Activated effector memory CD4-positive, alpha-beta T cell treated with Interleukin-2 at 50 U/mL for 16 hours (primary cell): ENCODE data around the gene RTN4IP1.
"Not testable (repeated sequence)": the region's sequence is repeated elsewhere in the genome, so short reads cannot be mapped to it uniquely, and the experiment has no call there.

Source experiments
- DNase-seq: peaks from one replicate; pipeline ENCODE4 v3.0.0-alpha.2; 2020

RTN4IP1 gene

DNA sequence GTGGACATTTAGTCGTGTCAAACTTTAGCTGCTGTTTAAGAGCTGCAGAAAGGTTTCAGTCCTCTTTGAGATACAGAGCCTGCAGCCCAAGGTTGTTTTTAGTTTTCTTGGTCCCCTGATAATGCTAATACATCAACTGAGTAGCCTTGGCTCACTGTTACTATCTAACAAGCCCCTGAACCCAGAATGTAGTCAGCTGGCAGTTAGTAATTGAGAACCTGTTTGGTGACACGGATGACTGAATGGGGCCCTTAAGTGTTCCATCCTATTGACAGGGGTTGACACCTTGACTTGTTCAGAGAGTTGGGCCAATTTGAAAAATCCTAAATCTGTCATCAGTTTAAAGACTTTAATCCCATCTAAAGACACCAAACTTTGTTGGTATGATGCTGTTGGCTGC, 2.8 kb downstream of the RTN4IP1 start:
- no peak for DNase-seq

DNA sequence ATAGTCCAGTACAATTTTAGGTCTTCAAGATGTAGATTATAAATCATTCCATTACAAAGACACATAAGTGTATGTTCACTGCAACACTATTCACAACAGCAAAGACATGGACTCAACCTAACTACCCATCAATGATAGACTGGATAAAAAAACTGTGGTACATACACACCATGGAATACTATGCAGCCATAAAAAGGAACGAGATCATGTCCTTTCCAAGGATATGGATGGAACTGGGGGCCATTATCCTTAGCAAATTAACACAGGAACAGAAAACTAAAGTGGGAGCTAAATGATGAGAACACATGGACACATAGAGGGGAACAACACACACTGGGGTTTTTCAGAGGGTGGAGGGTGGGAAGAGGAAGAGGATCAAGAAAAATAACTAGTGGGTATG, 6.3 kb downstream of the RTN4IP1 start:
- no peak for DNase-seq

GRCh38 chr6:106622412-106622811, 6.9 kb downstream of the RTN4IP1 start:
- DNase-seq = no peak

DNA sequence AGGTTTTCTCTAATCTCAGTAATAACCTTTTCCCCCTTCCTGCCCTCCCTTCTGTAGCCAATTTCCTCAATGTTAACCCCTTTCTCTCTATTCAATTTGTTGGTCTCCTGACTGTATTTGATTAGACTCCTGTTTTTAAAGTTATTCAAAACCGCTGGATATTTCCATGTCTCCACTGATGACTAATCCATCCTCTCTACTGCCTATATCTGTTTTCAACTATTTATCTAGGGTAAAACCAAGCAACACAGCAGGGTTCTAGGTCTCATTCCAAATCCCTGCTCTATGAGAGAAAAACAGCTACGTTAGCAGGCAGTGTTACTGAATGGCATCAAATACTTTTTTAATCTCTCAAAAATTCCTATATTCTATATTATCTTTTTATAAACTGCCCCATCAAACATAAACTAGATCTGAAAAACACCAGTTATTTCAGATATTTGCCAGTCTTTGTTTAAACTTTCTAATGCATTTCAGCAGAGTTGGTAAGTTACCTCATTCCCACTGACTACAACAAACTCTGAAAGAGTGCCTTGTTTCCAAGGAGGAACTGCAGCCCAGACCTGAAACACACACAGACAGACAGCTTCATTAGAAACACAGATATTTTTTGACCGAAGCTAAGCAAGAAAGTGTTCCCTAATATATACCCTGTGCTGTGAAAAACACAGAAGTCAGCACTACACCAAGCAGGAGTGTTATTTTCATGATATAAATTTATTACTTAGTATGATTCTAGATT, 8.2 kb downstream of the RTN4IP1 start:
- no peak for DNase-seq

GRCh38 chr6:106619223-106619622, 10.1 kb downstream of the RTN4IP1 start:
- DNase-seq = no peak

GRCh38 chr6:106618324-106618723, 11.0 kb downstream of the RTN4IP1 start:
- DNase-seq = no peak

DNA sequence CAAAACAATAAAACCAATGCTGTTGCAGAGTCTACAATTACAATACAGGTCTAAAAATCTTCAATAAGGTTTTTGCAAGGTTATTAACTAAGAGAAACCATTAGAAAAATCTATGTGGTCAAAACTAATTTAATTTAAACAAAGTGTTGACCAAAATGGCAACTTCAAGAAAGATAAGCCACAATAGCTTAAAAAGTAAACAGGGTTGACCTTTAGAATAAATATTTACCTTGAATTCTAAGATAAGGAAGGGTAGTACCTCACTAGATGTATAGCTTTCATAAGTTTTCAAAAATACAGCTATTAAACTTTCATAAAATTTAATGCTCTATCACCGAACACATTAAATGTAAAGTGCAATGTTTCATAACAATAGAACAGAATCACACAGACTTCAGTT, 11.4 kb downstream of the RTN4IP1 start:
- no peak for DNase-seq

- no peak for DNase-seq
Measured at GRCh38 chr6:106617302-106617701, 12.0 kb downstream of the RTN4IP1 start.

- DNase-seq = no peak
Measured at GRCh38 chr6:106614592-106615257, 14.6 kb downstream of the RTN4IP1 start.

- DNase-seq = no peak
Measured at GRCh38 chr6:106614166-106614565, 15.1 kb downstream of the RTN4IP1 start.

GRCh38 chr6:106613590-106613989, 15.7 kb downstream of the RTN4IP1 start:
- no peak for DNase-seq

- DNase-seq = no peak
Measured at GRCh38 chr6:106612671-106613416, 16.5 kb downstream of the RTN4IP1 start.

DNA sequence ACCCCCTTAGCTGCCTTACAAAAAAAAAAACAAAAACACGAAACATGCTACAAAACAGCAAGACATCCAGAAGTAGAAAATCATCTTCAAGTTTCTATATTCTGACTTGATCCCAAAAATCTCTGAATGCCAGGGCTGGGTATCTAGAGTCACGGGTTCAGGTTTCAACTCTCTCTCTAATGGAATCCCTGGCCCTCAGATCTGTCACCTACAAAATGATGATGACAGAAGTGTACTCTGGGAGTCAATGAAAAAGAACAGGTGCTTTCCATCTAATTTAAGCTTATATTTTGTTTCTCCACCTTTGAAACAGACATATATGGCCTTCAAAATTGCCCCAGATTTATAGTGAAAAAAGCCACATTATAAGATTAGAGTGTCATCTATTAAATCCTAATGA, 18.3 kb downstream of the RTN4IP1 start:
- DNase-seq = no peak

DNA sequence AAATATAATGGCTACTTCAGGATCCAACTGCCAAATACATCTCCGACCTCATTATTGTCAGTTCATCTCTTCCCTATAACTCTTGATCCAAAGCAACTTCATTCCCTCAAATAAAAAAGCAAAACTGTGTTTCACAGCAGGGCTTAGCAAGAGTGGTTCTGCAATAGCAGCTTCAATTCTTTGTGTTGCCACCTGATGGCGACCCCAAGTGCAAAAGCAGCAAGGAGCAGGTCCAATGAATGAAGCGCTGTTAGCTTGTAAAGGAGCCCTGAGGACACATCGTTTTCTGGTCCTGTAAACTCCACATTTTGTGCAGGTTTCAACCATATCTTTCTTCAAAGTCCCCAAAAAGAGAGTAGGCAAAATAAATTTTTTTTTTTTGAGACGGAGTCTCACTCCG, 19.6 kb downstream of the RTN4IP1 start:
- DNase-seq = no peak

DNA sequence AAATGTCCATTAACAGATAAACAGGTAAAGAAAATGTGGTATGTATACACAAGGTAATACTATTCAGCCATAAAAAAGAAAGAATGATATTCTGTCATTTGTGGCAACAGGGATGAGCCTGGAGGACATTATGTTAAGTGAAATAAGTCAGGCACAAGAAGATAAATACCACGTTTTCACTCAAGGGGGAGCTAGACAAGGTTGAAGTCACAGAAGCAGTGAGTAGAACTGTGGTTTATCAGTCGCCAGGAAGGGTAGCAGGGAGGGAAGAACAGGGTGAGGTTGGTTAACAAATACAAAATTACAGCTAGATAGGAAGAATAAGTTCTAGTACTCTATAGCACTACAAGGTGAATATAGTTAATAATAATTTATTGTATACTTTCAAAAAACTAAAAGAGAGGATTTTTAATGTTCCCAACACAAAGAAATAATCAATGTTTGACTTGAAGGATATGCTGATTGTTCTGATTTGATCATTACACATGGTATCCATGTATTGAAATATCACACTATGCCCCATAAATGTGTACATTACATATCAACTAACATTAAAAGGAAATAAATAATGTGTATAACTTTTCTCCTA, 21.1 kb downstream of the RTN4IP1 start:
- no peak for DNase-seq

GRCh38 chr6:106600329-106600728, 29.0 kb downstream of the RTN4IP1 start:
- DNase-seq = no peak

GRCh38 chr6:106599440-106599839, 29.9 kb downstream of the RTN4IP1 start:
- DNase-seq = no peak

GRCh38 chr6:106591111-106591825, 38.0 kb downstream of the RTN4IP1 start:
- DNase-seq = no peak

- not testable (repeated sequence) for DNase-seq
Measured at GRCh38 chr6:106588937-106589336, 40.4 kb downstream of the RTN4IP1 start.

GRCh38 chr6:106586815-106587415, 42.4 kb downstream of the RTN4IP1 start:
- DNase-seq = no peak

GRCh38 chr6:106581468-106581867, 47.8 kb downstream of the RTN4IP1 start:
- no peak for DNase-seq

- DNase-seq = no peak
Measured at GRCh38 chr6:106579281-106579680, 50.0 kb downstream of the RTN4IP1 start.
